GM21447 (cell line): ENCODE results near the gene CD151.

ENCODE experiments used
- ATAC-seq: cut with Tn5 transposase; IDR thresholded peaks from one replicate; pipeline ENCODE4 v1.9.1; 2021; ENCODE audit not compliant: unreplicated experiment

The CD151 gene

GRCh38 chr11:855330-855674, 22.6 kb downstream of the CD151 start:
- ATAC-seq, result no peak

- ATAC-seq, result no peak
Observed at GRCh38 chr11:855796-856195, 23.0 kb downstream of the CD151 start.

GRCh38 chr11:856397-856796, 23.6 kb downstream of the CD151 start:
- no peak for ATAC-seq

- no peak for ATAC-seq
Observed at GRCh38 chr11:858053-858761, 25.5 kb downstream of the CD151 start.

- no peak for ATAC-seq
Observed at GRCh38 chr11:858762-859339, 26.1 kb downstream of the CD151 start.

GRCh38 chr11:859394-860131, 26.8 kb downstream of the CD151 start:
- ATAC-seq, result no peak

- no peak for ATAC-seq
Observed at GRCh38 chr11:860234-861104, 27.7 kb downstream of the CD151 start.

GRCh38 chr11:861105-861479, 28.3 kb downstream of the CD151 start:
- ATAC-seq, result no peak

GRCh38 chr11:862081-862661, 29.4 kb downstream of the CD151 start:
- ATAC-seq, result no peak

GRCh38 chr11:862696-863022, 29.9 kb downstream of the CD151 start:
- no peak for ATAC-seq

GRCh38 chr11:863023-863909, 30.5 kb downstream of the CD151 start:
- ATAC-seq, result no peak

GRCh38 chr11:863910-864827, 31.4 kb downstream of the CD151 start:
- ATAC-seq, result no peak

GRCh38 chr11:864898-865297, 32.1 kb downstream of the CD151 start:
- ATAC-seq, result no peak

- ATAC-seq, result no peak
Observed at GRCh38 chr11:865462-866430, 33.0 kb downstream of the CD151 start.

GRCh38 chr11:866481-866880, 33.7 kb downstream of the CD151 start:
- ATAC-seq, result no peak

GRCh38 chr11:867856-868358, 35.2 kb downstream of the CD151 start:
- no peak for ATAC-seq

- no peak for ATAC-seq
Observed at GRCh38 chr11:868394-868793, 35.6 kb downstream of the CD151 start.

- ATAC-seq, result no peak
Observed at GRCh38 chr11:868802-869201, 36.0 kb downstream of the CD151 start.
